ENCODE results near the gene CYP2U1. TPM values are rescaled to one million over a fixed set of nuclear protein-coding genes. Genes with fewer than 3 reads are reported as not detected.

Gene CYP2U1
- total and polyA plus RNA-seq, 7 experiments from 2014 or later: 2.8 to 11.4 (median 5.8) TPM

DNA sequence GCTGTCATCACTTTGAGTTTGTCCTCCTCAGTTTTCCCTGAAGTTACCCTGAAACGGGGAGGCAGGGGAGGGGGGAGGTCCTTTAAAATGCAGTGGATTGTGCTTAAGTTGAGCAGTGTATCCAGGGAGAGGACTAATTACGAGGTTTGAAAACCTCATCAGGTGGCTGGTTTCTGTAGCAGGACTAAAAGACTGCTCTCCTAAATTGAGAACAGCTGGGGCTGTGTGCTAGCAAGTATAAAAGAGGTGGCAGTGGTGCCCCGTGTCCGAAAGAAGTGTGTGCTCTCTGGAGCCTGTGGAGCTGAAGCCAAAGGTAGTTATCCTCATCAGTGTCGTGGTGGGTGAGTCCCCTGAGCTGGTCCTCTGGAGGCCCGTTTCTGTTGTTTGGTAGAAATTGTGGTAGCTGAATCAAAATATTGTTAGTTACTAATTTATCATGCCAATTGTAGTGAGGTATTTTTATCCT, 37.2 kb upstream of the CYP2U1 start:
- Histone ChIP-seq H3K4me1 (ENCODE audit: control insufficient read depth in 2 of 2, insufficient read depth in 2 of 2, low read length in 2 of 2) (no peaks in the 10 kb centered on the region), H3K27me3 (ENCODE audit: control insufficient read depth in 2 of 2, insufficient read depth in 2 of 2, low read length in 2 of 2) (no peaks in the 10 kb centered on the region), H3K36me3 (ENCODE audit: control insufficient read depth in 2 of 3, insufficient read depth in 3 of 3, low read length in 3 of 3) (no peaks in the 10 kb centered on the region), H3K4me3 (ENCODE audit: low read length) (no peak overlapping the region), H3K9me3 (ENCODE audit: control insufficient read depth in 2 of 3, low read length in 3 of 3) (no peaks in the 10 kb centered on the region), H3K27ac (ENCODE audit: low read depth, low read length) (no peak overlapping the region)
- ChIA-PET CTCF (interaction anchor here (1.7 kb wide), 1 partner anchor 19 kb away, joined by 7 read pairs; no protein-coding TSS in a partner anchor), POLR2A (no interaction called here)
- DNase-seq (no peak), ATAC-seq (no peak)
- Mint-ChIP-seq H3K9me3 (peaks cover 0 to 6% (median 0%) of the 10 kb centered on the region in 11 donors), H3K4me3 (no peak overlapping the region), H3K36me3 (no peaks in the 10 kb centered on the region), H3K27ac (no peak overlapping the region), H3K27me3 (peaks cover 0 to 22% (median 17%) of the 10 kb centered on the region in 5 donors), H3K4me1 (peaks cover 0 to 5% (median 0%) of the 10 kb centered on the region in 7 donors)
- intact Hi-C loops (cut with micrococcal nuclease): no loop called here

DNA sequence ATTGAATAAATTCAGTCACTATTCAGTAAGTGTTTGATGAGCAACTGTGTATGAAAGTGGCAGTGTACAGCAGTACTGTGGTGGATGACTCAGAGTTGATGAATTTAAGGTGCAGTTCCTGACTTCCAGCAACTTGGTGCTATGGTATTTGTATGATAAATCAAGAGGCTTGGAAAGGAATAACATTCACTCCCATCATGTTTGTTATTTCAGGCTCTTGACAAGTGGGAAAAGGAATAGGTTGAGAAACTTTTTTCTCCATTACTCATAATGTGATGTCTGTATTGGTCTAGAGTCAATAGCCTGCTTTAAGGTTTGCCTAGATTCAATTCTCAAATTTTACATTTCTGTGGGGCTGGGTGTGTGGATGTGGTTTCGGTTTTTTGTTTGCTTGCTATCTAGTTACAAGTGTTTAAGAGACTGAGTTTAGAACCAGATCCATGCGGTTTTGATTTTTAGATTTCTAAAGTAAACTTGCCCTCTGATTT, 35.1 kb upstream of the CYP2U1 start:
- H3K4me3 ChIP-seq (ENCODE audit: low read length): no peak overlapping the region
- no peaks in the 10 kb centered on the region for H3K9me3 Mint-ChIP-seq
- H3K36me3 ChIP-seq (ENCODE audit: control insufficient read depth in 2 of 3, insufficient read depth in 3 of 3, low read length in 3 of 3): no peaks in the 10 kb centered on the region
- intact Hi-C loops (cut with micrococcal nuclease): no loop called here
- H3K27ac ChIP-seq (ENCODE audit: low read depth, low read length): no peak overlapping the region
- ChIA-PET CTCF (no interaction called here), POLR2A (no interaction called here)
- H3K4me3 Mint-ChIP-seq: no peak overlapping the region
- H3K9me3 ChIP-seq (ENCODE audit: control insufficient read depth in 2 of 3, low read length in 3 of 3): no peaks in the 10 kb centered on the region
- no peaks in the 10 kb centered on the region for H3K4me1 ChIP-seq (ENCODE audit: control insufficient read depth in 2 of 2, insufficient read depth in 2 of 2, low read length in 2 of 2)
- H3K27me3 ChIP-seq (ENCODE audit: control insufficient read depth in 2 of 2, insufficient read depth in 2 of 2, low read length in 2 of 2): no peaks in the 10 kb centered on the region
- H3K4me1 Mint-ChIP-seq: peaks cover 0 to 5% (median 0%) of the 10 kb centered on the region in 7 donors
- no peak for DNase-seq
- no peak overlapping the region for H3K27ac Mint-ChIP-seq
- H3K36me3 Mint-ChIP-seq: no peaks in the 10 kb centered on the region
- ATAC-seq: no peak
- H3K27me3 Mint-ChIP-seq: peaks cover 0 to 34% (median 22%) of the 10 kb centered on the region in 5 donors

DNA sequence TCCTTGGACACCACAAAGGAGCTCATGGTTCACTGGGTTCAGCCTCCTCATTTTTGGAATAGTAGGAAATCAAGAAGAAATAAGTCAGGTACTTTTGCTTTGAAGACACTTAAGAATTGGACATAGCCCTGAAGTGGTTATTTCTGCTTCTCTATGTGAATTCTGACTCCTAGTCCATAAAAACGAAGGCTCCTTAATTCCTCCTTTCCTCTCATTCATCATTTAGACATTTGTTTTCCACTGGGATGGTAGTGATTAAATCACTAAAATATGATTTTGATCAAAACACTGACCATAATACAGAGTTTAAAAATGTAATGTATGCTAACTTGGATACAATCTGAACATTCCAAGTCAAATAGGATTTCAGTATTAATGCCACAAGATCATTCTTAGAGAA, 34.7 kb upstream of the CYP2U1 start:
- no peak overlapping the region for H3K4me3 Mint-ChIP-seq
- no peak for DNase-seq
- Histone ChIP-seq H3K9me3 (ENCODE audit: control insufficient read depth in 2 of 3, low read length in 3 of 3) (no peaks in the 10 kb centered on the region), H3K27ac (ENCODE audit: low read depth, low read length) (no peak overlapping the region), H3K27me3 (ENCODE audit: control insufficient read depth in 2 of 2, insufficient read depth in 2 of 2, low read length in 2 of 2) (no peaks in the 10 kb centered on the region), H3K4me1 (ENCODE audit: control insufficient read depth in 2 of 2, insufficient read depth in 2 of 2, low read length in 2 of 2) (no peaks in the 10 kb centered on the region), H3K36me3 (ENCODE audit: control insufficient read depth in 2 of 3, insufficient read depth in 3 of 3, low read length in 3 of 3) (no peaks in the 10 kb centered on the region), H3K4me3 (ENCODE audit: low read length) (no peak overlapping the region)
- H3K9me3 Mint-ChIP-seq: no peaks in the 10 kb centered on the region
- peaks cover 0 to 33% (median 24%) of the 10 kb centered on the region in 5 donors for H3K27me3 Mint-ChIP-seq
- intact Hi-C loops (cut with micrococcal nuclease): no loop called here
- ChIA-PET CTCF (no interaction called here), POLR2A (no interaction called here)
- peaks cover 0 to 5% (median 0%) of the 10 kb centered on the region in 7 donors for H3K4me1 Mint-ChIP-seq
- H3K27ac Mint-ChIP-seq: no peak overlapping the region
- no peaks in the 10 kb centered on the region for H3K36me3 Mint-ChIP-seq
- ATAC-seq: no peak

DNA sequence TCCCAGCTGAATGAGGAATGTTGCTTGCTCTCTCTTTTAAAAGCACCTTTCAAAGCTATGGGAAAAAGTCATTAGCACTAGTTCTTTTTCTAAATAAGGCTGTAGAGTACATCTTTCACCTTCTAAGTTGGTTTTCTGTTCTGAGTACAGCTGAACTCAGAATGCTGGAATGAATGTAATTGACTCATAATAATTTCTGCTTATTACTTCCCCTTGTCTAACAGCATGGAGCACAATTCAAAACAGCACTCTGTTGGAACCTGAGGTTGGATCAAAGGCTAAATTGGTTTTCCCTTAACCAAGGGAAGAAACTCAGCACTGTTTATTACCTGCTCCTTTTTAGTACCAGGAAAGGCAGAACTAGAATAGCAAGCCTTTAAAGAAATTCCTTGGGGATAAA, 33.5 kb upstream of the CYP2U1 start:
- no peak overlapping the region for H3K4me3 Mint-ChIP-seq
- no peak overlapping the region for H3K27ac ChIP-seq (ENCODE audit: low read depth, low read length)
- no peaks in the 10 kb centered on the region for H3K27me3 ChIP-seq (ENCODE audit: control insufficient read depth in 2 of 2, insufficient read depth in 2 of 2, low read length in 2 of 2)
- intact Hi-C loops (cut with micrococcal nuclease): no loop called here
- H3K4me1 ChIP-seq (ENCODE audit: control insufficient read depth in 2 of 2, insufficient read depth in 2 of 2, low read length in 2 of 2): no peaks in the 10 kb centered on the region
- H3K27ac Mint-ChIP-seq: no peak overlapping the region
- ChIA-PET CTCF (no interaction called here), POLR2A (interaction anchor here (0.6 kb wide), 1 partner anchor 93 kb away, joined by 3 read pairs; no protein-coding TSS in a partner anchor)
- H3K27me3 Mint-ChIP-seq: peaks cover 7 to 40% (median 32%) of the 10 kb centered on the region in 5 donors
- H3K4me1 Mint-ChIP-seq: peaks cover 0 to 5% (median 0%) of the 10 kb centered on the region in 7 donors
- DNase-seq (no peak), ATAC-seq (no peak)
- no peaks in the 10 kb centered on the region for H3K36me3 Mint-ChIP-seq
- no peaks in the 10 kb centered on the region for H3K36me3 ChIP-seq (ENCODE audit: control insufficient read depth in 2 of 3, insufficient read depth in 3 of 3, low read length in 3 of 3)
- no peak overlapping the region for H3K4me3 ChIP-seq (ENCODE audit: low read length)
- H3K9me3 ChIP-seq (ENCODE audit: control insufficient read depth in 2 of 3, low read length in 3 of 3): no peaks in the 10 kb centered on the region
- H3K9me3 Mint-ChIP-seq: no peaks in the 10 kb centered on the region

DNA sequence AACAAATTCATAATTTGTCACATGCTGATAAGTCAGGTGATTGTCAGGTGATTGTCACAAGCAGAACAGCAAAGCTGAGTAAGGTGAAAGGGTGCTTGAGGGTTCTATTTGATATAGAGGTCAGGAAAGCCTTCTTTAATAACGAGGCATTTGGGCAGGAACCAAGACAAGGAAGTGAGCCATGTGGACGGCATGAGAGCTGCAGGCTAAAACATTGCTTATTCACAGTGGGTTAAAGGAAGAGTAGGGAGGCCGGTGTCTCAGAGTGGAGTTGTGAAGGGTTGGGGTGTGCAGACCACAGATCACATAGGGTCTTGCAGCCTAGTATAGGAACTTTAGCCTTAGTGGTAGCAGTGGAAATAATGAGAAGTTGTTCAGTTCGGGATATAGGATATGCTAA, 31.3 kb upstream of the CYP2U1 start:
- peaks cover 0 to 5% (median 0%) of the 10 kb centered on the region in 7 donors for H3K4me1 Mint-ChIP-seq
- Histone ChIP-seq H3K4me1 (ENCODE audit: control insufficient read depth in 2 of 2, insufficient read depth in 2 of 2, low read length in 2 of 2) (no peaks in the 10 kb centered on the region), H3K36me3 (ENCODE audit: control insufficient read depth in 2 of 3, insufficient read depth in 3 of 3, low read length in 3 of 3) (no peaks in the 10 kb centered on the region), H3K4me3 (ENCODE audit: low read length) (no peak overlapping the region), H3K27ac (ENCODE audit: low read depth, low read length) (no peak overlapping the region), H3K27me3 (ENCODE audit: control insufficient read depth in 2 of 2, insufficient read depth in 2 of 2, low read length in 2 of 2) (no peaks in the 10 kb centered on the region), H3K9me3 (ENCODE audit: control insufficient read depth in 2 of 3, low read length in 3 of 3) (no peaks in the 10 kb centered on the region)
- ChIA-PET POLR2A (no interaction called here), CTCF (no interaction called here)
- no peak overlapping the region for H3K27ac Mint-ChIP-seq
- ATAC-seq (no peak), DNase-seq (no peak)
- H3K4me3 Mint-ChIP-seq: no peak overlapping the region
- H3K27me3 Mint-ChIP-seq: peaks cover 7 to 47% (median 37%) of the 10 kb centered on the region in 5 donors
- intact Hi-C loops (cut with micrococcal nuclease): no loop called here
- peaks cover 0 to 6% (median 0%) of the 10 kb centered on the region in 11 donors for H3K9me3 Mint-ChIP-seq
- peaks cover 0 to 5% (median 0%) of the 10 kb centered on the region in 5 donors for H3K36me3 Mint-ChIP-seq

DNA sequence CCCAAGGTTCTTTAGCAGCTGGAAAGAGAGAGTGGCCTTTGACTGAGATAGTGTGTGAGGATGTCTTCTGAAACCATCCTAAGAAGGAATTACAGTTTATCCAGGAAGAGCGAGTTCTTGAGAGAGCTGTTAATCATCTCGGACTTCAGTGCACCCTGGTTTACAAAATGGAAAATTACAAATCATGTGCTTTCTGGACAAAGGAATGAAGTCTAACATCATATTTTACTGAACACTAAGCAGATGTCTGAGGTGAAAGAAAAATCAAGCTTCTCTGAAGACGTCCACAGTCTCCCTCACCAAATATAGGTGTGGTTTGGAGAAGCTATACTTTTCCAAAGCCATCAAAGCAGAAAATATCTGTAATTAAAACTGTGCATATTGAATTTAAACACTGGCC, 30.8 kb upstream of the CYP2U1 start:
- Mint-ChIP-seq H3K9me3 (peaks cover 0 to 6% (median 0%) of the 10 kb centered on the region in 11 donors), H3K4me3 (no peak overlapping the region), H3K27me3 (peaks cover 7 to 42% (median 35%) of the 10 kb centered on the region in 5 donors), H3K36me3 (peaks cover 0 to 5% (median 0%) of the 10 kb centered on the region in 5 donors), H3K27ac (no peak overlapping the region), H3K4me1 (peaks cover 0 to 5% (median 0%) of the 10 kb centered on the region in 7 donors)
- no peak overlapping the region for H3K27ac ChIP-seq (ENCODE audit: low read depth, low read length)
- no peaks in the 10 kb centered on the region for H3K36me3 ChIP-seq (ENCODE audit: control insufficient read depth in 2 of 3, insufficient read depth in 3 of 3, low read length in 3 of 3)
- no peaks in the 10 kb centered on the region for H3K9me3 ChIP-seq (ENCODE audit: control insufficient read depth in 2 of 3, low read length in 3 of 3)
- no peak overlapping the region for H3K4me3 ChIP-seq (ENCODE audit: low read length)
- ChIA-PET POLR2A (no interaction called here), CTCF (no interaction called here)
- DNase-seq (no peak), ATAC-seq (no peak)
- H3K27me3 ChIP-seq (ENCODE audit: control insufficient read depth in 2 of 2, insufficient read depth in 2 of 2, low read length in 2 of 2): no peaks in the 10 kb centered on the region
- no peaks in the 10 kb centered on the region for H3K4me1 ChIP-seq (ENCODE audit: control insufficient read depth in 2 of 2, insufficient read depth in 2 of 2, low read length in 2 of 2)
- intact Hi-C loops (cut with micrococcal nuclease): no loop called here
